Measurements from ENCODE around the gene VAV2.

VAV2 gene

GRCh38 chr9:133876144-133876543 lies 116.0 kb downstream of the VAV2 start:
- H3K27ac ChIP-seq = peak overlapping the region; percentile 95; the same call in 1 of the 2 replicates
- TF ChIP-seq, protein P1, sequence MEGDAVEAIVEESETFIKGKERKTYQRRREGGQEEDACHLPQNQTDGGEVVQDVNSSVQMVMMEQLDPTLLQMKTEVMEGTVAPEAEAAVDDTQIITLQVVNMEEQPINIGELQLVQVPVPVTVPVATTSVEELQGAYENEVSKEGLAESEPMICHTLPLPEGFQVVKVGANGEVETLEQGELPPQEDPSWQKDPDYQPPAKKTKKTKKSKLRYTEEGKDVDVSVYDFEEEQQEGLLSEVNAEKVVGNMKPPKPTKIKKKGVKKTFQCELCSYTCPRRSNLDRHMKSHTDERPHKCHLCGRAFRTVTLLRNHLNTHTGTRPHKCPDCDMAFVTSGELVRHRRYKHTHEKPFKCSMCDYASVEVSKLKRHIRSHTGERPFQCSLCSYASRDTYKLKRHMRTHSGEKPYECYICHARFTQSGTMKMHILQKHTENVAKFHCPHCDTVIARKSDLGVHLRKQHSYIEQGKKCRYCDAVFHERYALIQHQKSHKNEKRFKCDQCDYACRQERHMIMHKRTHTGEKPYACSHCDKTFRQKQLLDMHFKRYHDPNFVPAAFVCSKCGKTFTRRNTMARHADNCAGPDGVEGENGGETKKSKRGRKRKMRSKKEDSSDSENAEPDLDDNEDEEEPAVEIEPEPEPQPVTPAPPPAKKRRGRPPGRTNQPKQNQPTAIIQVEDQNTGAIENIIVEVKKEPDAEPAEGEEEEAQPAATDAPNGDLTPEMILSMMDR (conservative IDR thresholded peaks at IDR 0.05) = 0 out of 2 replicates have a peak, but pooled peaks have one; percentile 11

DNA sequence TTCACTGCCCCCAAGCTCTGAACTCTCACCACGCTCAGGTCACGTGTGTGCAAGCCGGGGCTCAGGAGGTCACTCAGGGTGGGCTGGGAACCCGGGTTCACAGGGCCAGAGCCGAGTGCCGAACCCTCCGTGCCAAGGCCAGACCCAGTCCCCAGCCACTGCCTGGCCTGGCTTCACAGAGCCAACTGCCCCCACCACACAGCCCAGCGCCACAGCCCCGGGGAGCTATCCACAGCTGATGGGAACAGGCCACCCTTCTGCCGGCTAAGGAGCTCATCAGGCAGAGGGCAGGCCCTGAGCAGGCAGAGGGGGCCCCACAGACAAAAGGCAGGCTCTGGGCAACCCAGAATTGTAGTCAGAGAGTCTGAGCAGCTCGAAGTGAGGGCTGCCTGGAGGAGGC lies 117.0 kb downstream of the VAV2 start:
- TF ChIP-seq, protein P1 (conservative IDR thresholded peaks at IDR 0.05) = no peak
- H3K27ac ChIP-seq = peak overlapping the region; percentile 95

GRCh38 chr9:133874659-133875058 lies 117.5 kb downstream of the VAV2 start:
- H3K27ac ChIP-seq = peak overlapping the region; percentile 95
- TF ChIP-seq, protein P1 (conservative IDR thresholded peaks at IDR 0.05) = no peak

DNA sequence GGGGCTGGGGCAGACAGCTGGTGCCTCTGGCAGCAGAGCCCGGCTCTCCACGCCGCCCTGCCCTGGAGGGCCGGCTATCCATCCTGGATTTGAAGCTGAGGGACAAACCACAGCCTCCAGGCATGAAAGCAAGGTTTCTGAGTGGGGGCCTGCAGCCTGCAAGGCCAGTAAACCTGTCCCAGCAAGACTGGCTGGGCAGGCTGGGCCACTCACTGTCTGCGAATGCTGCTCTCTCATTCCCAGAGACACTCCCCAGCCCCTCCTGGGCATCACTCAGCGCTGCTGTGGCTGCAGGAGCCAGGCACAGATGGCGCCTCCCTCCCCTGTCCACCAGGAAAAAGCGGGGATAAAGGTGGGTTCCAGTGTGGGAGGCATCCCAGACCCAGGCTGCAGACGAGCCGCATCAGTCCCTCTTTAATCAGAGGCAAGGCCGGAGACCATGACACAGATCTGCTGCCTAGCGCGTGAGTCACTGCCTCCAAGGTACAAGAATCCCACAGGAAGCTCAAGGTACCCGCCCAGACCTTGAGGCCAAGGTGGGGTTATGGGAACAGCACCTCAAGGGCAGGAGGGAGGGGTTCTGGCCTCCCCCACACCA lies 118.0 kb downstream of the VAV2 start:
- TF ChIP-seq, protein P1 (conservative IDR thresholded peaks at IDR 0.05) = no peak
- H3K27ac ChIP-seq = peak overlapping the region; percentile 95

- H3K27ac ChIP-seq = peak overlapping the region; percentile 95
- TF ChIP-seq, protein P1 (conservative IDR thresholded peaks at IDR 0.05) = no peak
Measured at GRCh38 chr9:133873461-133873891, 118.6 kb downstream of the VAV2 start.

GRCh38 chr9:133873009-133873408 lies 119.1 kb downstream of the VAV2 start:
- TF ChIP-seq, protein P1 (conservative IDR thresholded peaks at IDR 0.05) = no peak
- peak overlapping the region; percentile 95 for H3K27ac ChIP-seq

GRCh38 chr9:133870598-133871595 lies 121.2 kb downstream of the VAV2 start:
- no peak overlapping the region; the same call in 1 of the 2 replicates for H3K27ac ChIP-seq
- TF ChIP-seq, protein P1 (conservative IDR thresholded peaks at IDR 0.05) = no peak

Data from VCaP (cell line).